Hepatocyte (in vitro differentiated cells): ENCODE data around the gene HORMAD2. TPM values are rescaled to one million over a fixed set of nuclear protein-coding genes. Genes with fewer than 3 reads are reported as not detected.

ENCODE experiments used
- DNase-seq: peaks from one replicate; pipeline ENCODE4 v3.0.0-alpha.2; 2016; ENCODE audit warnings: low spot score
- H2AFZ ChIP-seq: fragments of 200-600 bp; sonication (generic); 2 replicates; pipeline ENCODE4 v1.6.0; 2016; ENCODE audit warnings: antibody characterized with exemption, mild to moderate bottlenecking
- H3K27ac ChIP-seq: fragments of 200-600 bp; sonication (generic); 2 replicates; pipeline ENCODE4 v1.5.1; 2016; ENCODE audit warnings: mild to moderate bottlenecking
- H3K27me3 ChIP-seq: fragments of 200-600 bp; sonication (generic); 2 replicates; pipeline ENCODE4 v1.6.1; 2016
- H3K36me3 ChIP-seq: fragments of 200-600 bp; sonication (generic); replicated peaks from 2 replicates; pipeline ENCODE4 v1.5.1; 2016; ENCODE audit warnings: low read depth; ENCODE audit not compliant: insufficient read depth
- H3K4me1 ChIP-seq: fragments of 200-600 bp; sonication (generic); 2 replicates; pipeline ENCODE4 v1.5.1; 2016; ENCODE audit warnings: mild to moderate bottlenecking, moderate library complexity; ENCODE audit not compliant: insufficient read depth
- H3K4me2 ChIP-seq: fragments of 200-600 bp; sonication (generic); 2 replicates; pipeline ENCODE4 v1.6.0; 2016
- H3K4me3 ChIP-seq: fragments of 200-600 bp; sonication (generic); 2 replicates; pipeline ENCODE4 v1.5.1; 2016; ENCODE audit warnings: mild to moderate bottlenecking
- H3K79me2 ChIP-seq: fragments of 200-600 bp; sonication (generic); 2 replicates; pipeline ENCODE4 v1.6.0; 2017; ENCODE audit warnings: mild to moderate bottlenecking
- H3K9me2 ChIP-seq: fragments of 200-600 bp; sonication (generic); replicated peaks from 2 replicates; pipeline ENCODE4 v1.6.0; 2017; ENCODE audit warnings: mild to moderate bottlenecking; ENCODE audit not compliant: insufficient read depth
- H3K9me3 ChIP-seq: fragments of 200-600 bp; sonication (generic); 2 replicates; pipeline ENCODE4 v1.5.1; 2016; ENCODE audit warnings: low read depth, mild to moderate bottlenecking
- H4K20me1 ChIP-seq: fragments of 200-600 bp; sonication (generic); 2 replicates; pipeline ENCODE4 v1.6.0; 2016; ENCODE audit warnings: mild to moderate bottlenecking; ENCODE audit not compliant: insufficient read depth, poor library complexity, severe bottlenecking
- EZH2 ChIP-seq: fragments of 200-600 bp; sonication (generic); IDR thresholded peaks from 2 replicates; pipeline ENCODE4 v1.6.1; 2016; ENCODE audit warnings: antibody characterized with exemption, mild to moderate bottlenecking, borderline replicate concordance
- EZH2phosphoT487 ChIP-seq: fragments of 200-600 bp; sonication (generic); IDR thresholded peaks from one replicate; pipeline ENCODE4 v1.6.1; 2018; ENCODE audit warnings: antibody characterized with exemption, mild to moderate bottlenecking, low read depth, moderate library complexity; ENCODE audit not compliant: unreplicated experiment, severe bottlenecking
- WGBS: methylation state at CpG from one replicate; pipeline ENCODE4 v1.1.6; 2016; ENCODE audit warnings: low lambda C conversion rate; ENCODE audit errors: missing lambda C conversion rate; 5-methylcytosine and 5-hydroxymethylcytosine counted together
- polyA plus RNA-seq: library from polyadenylated mRNA; unstranded; fragments of >200 nt; fragmentation: Nextera tagmentation; extraction: Ambion mirVana; gene quantifications from 2 replicates; pipeline ENCODE4 v1.2.1, GENCODE V29; 2016
- total RNA-seq: library from RNA; depleted of rRNA; stranded (reverse); fragments of >200 nt; gene quantifications from 2 replicates; pipeline ENCODE4 v1.2.3, GENCODE V29; 2014
- TF ChIP-seq, protein P1 (sequence below): fragments of 200-600 bp; sonication (generic); IDR thresholded peaks from 2 replicates; pipeline ENCODE4 v1.5.1; 2016; ENCODE audit warnings: antibody characterized with exemption, mild to moderate bottlenecking; ENCODE audit not compliant: poor library complexity

Gene HORMAD2
- total and polyA plus RNA-seq, 2 experiments from 2014 or later: not detected

DNA sequence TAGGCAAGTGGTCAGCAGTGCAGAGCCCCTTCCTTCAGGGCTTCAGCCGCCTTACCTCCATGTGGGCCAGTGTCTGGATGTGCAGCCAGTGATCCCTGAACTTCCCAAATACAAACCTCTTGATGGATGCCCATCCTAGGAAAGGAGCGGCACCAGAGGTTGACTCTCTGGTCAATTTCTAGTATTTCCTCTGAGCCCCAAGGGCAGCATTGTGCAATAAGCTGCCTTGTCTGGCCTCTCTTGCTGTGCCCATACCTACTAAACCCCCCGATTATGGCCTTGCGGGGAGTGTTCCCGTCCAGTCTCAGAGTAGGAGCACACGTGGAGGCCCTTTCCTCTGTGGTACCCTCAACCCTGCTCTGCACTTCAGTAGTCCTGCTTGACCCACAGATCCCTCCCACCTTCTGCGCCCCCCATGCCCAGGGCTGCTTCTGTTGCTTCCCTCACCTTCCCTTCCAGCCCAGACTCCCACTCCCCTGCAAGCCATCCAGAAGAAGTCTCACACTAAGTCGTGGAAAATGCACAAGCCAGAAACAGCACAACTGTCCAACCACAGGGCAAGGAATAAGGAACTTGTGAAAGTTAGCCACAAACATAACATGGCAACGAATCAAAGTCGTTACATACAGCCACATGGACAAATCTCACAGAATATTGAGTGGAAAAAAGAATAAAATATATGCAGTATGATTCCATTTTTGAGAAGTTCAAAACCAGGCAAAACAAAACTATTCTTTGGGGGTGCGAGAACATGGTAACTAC, 39.6 kb upstream of the HORMAD2 start:
- peaks cover 20% of the 10 kb centered on the region for H3K4me1 ChIP-seq
- WGBS: 95% methylated on average over 11 of the region's 11 CpGs
- H3K27me3 ChIP-seq: no peaks in the 10 kb centered on the region
- H3K79me2 ChIP-seq: no peaks in the 10 kb centered on the region
- H2AFZ ChIP-seq: no peak overlapping the region
- H3K27ac ChIP-seq: no peak overlapping the region
- H3K9me2 ChIP-seq: no peaks in the 10 kb centered on the region
- no peak overlapping the region for H3K4me3 ChIP-seq
- H3K36me3 ChIP-seq: no peaks in the 10 kb centered on the region
- no peak overlapping the region for H3K4me2 ChIP-seq
- no peak for TF ChIP-seq EZH2phosphoT487
- no peaks in the 10 kb centered on the region for H4K20me1 ChIP-seq
- H3K9me3 ChIP-seq: no peaks in the 10 kb centered on the region
- DNase-seq: no peak

DNA sequence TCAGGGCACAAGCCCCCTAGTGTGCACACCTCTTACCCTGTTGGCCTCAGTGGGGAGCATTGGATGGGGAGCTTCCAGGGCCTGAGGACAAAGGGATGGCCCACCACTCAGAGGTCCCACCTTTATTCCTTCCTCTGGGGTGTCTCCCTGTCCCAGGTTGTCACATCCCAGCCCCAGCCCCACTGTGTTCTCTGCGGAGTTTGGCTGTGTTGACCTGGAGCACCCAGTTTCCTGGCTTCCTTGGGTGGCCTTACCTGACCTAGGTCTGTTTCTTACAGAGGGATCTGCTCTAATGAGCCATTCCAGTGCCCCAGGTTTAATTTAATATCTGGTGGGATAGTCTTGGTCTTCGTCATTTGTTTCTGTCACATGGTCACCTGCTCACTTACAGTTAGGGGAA, 38.8 kb upstream of the HORMAD2 start:
- H3K4me2 ChIP-seq: no peak overlapping the region
- no peak overlapping the region for H2AFZ ChIP-seq
- no peaks in the 10 kb centered on the region for H3K36me3 ChIP-seq
- no peaks in the 10 kb centered on the region for H4K20me1 ChIP-seq
- no peaks in the 10 kb centered on the region for H3K9me2 ChIP-seq
- H3K79me2 ChIP-seq: no peaks in the 10 kb centered on the region
- peaks cover 17% of the 10 kb centered on the region for H3K4me1 ChIP-seq
- DNase-seq: no peak
- H3K27ac ChIP-seq: no peak overlapping the region
- TF ChIP-seq EZH2 (no peak), EZH2phosphoT487 (no peak)
- TF ChIP-seq, protein P1, sequence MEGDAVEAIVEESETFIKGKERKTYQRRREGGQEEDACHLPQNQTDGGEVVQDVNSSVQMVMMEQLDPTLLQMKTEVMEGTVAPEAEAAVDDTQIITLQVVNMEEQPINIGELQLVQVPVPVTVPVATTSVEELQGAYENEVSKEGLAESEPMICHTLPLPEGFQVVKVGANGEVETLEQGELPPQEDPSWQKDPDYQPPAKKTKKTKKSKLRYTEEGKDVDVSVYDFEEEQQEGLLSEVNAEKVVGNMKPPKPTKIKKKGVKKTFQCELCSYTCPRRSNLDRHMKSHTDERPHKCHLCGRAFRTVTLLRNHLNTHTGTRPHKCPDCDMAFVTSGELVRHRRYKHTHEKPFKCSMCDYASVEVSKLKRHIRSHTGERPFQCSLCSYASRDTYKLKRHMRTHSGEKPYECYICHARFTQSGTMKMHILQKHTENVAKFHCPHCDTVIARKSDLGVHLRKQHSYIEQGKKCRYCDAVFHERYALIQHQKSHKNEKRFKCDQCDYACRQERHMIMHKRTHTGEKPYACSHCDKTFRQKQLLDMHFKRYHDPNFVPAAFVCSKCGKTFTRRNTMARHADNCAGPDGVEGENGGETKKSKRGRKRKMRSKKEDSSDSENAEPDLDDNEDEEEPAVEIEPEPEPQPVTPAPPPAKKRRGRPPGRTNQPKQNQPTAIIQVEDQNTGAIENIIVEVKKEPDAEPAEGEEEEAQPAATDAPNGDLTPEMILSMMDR: no peak
- WGBS: 79% methylated on average over 2 of the region's 2 CpGs
- H3K9me3 ChIP-seq: no peaks in the 10 kb centered on the region
- no peak overlapping the region for H3K4me3 ChIP-seq
- H3K27me3 ChIP-seq: no peaks in the 10 kb centered on the region

GRCh38 chr22:30041881-30042280, 38.4 kb upstream of the HORMAD2 start:
- no peaks in the 10 kb centered on the region for H3K36me3 ChIP-seq
- H3K4me3 ChIP-seq: no peak overlapping the region
- H4K20me1 ChIP-seq: no peaks in the 10 kb centered on the region
- no peak overlapping the region for H3K4me2 ChIP-seq
- H2AFZ ChIP-seq: no peak overlapping the region
- H3K27ac ChIP-seq: no peak overlapping the region
- TF ChIP-seq, protein P1: no peak
- TF ChIP-seq EZH2 (no peak), EZH2phosphoT487 (no peak)
- no peaks in the 10 kb centered on the region for H3K9me3 ChIP-seq
- H3K9me2 ChIP-seq: no peaks in the 10 kb centered on the region
- H3K27me3 ChIP-seq: no peaks in the 10 kb centered on the region
- peaks cover 17% of the 10 kb centered on the region for H3K4me1 ChIP-seq
- 92% methylated on average over 2 of the region's 2 CpGs for WGBS
- H3K79me2 ChIP-seq: no peaks in the 10 kb centered on the region
- no peak for DNase-seq

GRCh38 chr22:30043161-30043560, 37.1 kb upstream of the HORMAD2 start:
- H3K9me2 ChIP-seq: no peaks in the 10 kb centered on the region
- no peaks in the 10 kb centered on the region for H4K20me1 ChIP-seq
- H3K27me3 ChIP-seq: no peaks in the 10 kb centered on the region
- WGBS: 61% methylated on average over 4 of the region's 4 CpGs
- peak overlapping the region; percentile 82 for H3K27ac ChIP-seq
- H2AFZ ChIP-seq: no peak overlapping the region
- peaks cover 17% of the 10 kb centered on the region for H3K4me1 ChIP-seq
- H3K4me2 ChIP-seq: no peak overlapping the region
- no peaks in the 10 kb centered on the region for H3K9me3 ChIP-seq
- H3K79me2 ChIP-seq: no peaks in the 10 kb centered on the region
- no peak for DNase-seq
- no peaks in the 10 kb centered on the region for H3K36me3 ChIP-seq
- H3K4me3 ChIP-seq: no peak overlapping the region
- TF ChIP-seq, protein P1: no peak
- no peak for TF ChIP-seq EZH2phosphoT487
- no peak for TF ChIP-seq EZH2
